GM21381 (cell line): ENCODE results near the gene MAP4K2.

ENCODE experiments used
- ATAC-seq: cut with Tn5 transposase; IDR thresholded peaks from one replicate; pipeline ENCODE4 v1.9.1; 2021; ENCODE audit warnings: mild to moderate bottlenecking, moderate library complexity; ENCODE audit not compliant: unreplicated experiment

MAP4K2 gene

DNA sequence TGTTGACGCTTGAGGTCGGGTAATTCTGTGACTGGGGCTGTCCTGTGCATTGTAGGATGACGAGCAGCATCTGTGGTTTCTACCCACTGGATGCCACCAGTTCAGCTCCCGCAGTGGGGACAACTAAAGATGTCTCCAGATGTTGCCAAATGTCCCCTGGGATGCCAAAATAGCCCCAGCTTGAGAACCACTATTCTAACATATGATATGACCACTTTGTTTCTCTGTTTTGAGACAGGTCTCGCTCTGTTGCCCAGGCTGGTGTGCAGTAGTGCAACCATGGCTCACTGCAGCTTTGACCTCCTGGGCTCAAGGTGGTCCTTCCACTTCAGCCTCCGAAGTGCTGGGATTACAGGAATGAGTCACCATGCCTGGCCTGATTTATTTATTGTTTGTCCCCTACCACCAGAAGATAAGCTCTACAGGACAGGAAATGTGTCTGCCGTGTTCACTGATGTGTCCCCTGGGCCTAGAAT is 11.7 kb upstream of the MAP4K2 start:
- peak; percentile 44 for ATAC-seq

- ATAC-seq, result no peak
Observed at GRCh38 chr11:64813826-64814225, 10.8 kb upstream of the MAP4K2 start.

DNA sequence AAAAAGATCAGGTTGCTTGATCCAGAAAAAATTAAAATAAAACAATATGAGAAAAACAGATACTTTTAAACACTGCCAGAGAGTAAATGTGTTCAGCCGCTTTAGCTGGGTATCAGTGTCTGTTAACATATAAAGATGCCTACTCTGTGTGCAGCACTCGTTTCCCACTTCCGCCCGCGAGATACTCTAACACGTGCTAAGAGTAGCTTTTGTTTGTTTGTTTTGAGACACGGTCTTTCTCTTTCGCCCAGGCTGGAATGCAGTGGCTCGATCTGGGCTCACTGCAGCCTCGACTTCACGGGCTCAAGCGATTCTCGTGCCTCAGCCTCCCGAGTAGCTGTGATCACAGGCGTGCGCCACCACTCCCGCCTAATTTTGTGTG is 7.9 kb upstream of the MAP4K2 start:
- ATAC-seq, result no peak

- ATAC-seq, result peak; percentile 75
Observed at GRCh38 chr11:64810271-64810890, 7.4 kb upstream of the MAP4K2 start, which contains the start of gene MEN1. Gene MEN1, minus strand, starts transcription at chr11:64810551. Its CDS starts 442 bp downstream, at chr11:64810109.

DNA sequence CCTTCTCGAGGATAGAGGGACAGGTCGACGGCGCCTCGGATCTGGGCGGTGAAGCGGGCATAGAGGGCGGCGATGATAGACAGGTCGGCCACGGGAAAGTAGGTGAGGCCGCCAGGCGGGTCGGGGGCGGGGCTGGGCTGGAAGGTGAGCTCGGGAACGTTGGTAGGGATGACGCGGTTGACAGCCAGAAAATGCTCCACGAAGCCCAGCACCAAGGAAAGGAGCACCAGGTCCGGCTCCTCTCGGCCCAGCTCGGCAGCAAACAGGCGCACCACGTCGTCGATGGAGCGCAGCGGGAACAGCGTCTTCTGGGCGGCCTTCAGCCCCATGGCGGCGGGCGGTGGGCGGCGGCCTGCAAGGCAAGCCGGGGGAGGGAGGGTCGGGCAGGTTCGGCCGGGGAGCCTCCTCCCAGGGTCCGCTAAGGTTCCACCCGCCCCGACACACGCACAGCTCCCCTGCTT is 6.8 kb upstream of the MAP4K2 start:
- ATAC-seq, result no peak

- ATAC-seq, result no peak
Observed at GRCh38 chr11:64805481-64805880, 2.5 kb upstream of the MAP4K2 start.

GRCh38 chr11:64804346-64805210 is 1.6 kb upstream of the MAP4K2 start:
- no peak for ATAC-seq

GRCh38 chr11:64803846-64804345 is 882 bp upstream of the MAP4K2 start:
- ATAC-seq, result no peak

GRCh38 chr11:64802370-64803157 is 450 bp downstream of the MAP4K2 start:
- peak; percentile 31 for ATAC-seq

- ATAC-seq, result no peak
Observed at GRCh38 chr11:64801561-64802369, 1.2 kb downstream of the MAP4K2 start.

DNA sequence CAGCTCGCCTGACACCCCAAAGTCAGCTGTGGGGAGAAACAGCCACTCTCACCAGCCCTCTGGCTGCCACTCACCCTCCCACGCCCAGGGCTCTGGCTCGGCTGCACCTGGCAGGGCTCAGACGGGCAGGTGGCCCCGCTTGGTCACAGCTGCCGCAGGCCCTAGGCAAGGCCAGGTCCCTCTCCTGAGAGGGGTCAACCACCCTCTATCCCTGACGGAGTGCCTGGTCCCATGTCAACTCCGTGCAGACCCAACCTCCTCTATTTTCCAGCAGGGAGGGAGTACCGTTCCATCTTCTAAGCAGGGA is 1.9 kb downstream of the MAP4K2 start:
- no peak for ATAC-seq

DNA sequence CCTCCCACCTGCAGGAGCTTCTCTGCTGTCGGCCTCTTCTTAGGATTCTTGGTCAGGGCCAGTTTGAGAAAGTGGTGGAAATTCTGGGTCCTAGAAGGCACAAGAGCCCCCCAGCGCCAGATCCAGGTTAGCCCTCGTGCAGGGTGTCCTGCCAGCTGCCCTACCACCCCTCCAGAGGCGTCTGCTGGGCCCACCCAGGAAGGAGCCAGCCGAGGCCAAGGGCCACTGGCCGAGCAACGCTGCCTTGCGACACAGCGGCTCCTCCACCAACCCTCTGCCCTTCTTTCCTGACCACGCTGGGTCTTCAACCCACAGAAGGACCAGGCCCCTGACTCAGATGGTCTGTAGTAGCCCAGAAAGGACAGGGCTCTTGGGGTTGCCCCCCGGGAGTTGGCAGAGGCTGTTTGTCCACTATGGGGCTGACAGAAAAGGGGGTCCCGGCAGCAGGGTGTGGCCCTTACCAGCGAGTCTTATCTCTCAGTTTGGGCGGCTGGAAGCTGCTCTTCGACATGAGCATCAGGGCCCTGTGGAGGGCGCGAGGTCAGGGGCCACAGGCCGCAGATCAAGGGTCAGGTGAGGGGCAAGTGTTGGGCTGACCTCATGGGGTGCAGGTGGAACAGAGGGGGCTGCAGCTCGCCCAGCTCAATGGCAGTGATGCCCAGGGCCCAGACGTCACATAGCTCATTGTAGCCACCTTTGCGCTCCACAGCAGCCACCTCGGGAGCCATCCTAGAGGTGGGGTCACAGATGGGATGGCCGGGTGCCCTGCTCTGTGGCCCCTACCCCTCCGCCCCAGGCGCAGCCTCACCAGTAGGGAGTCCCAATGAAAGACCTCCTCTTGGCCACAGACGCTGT is 2.5 kb downstream of the MAP4K2 start:
- no peak for ATAC-seq

- no peak for ATAC-seq
Observed at GRCh38 chr11:64799623-64800302, 3.3 kb downstream of the MAP4K2 start.

- no peak for ATAC-seq
Observed at GRCh38 chr11:64799256-64799622, 3.8 kb downstream of the MAP4K2 start.

GRCh38 chr11:64796757-64797541 is 6.1 kb downstream of the MAP4K2 start:
- ATAC-seq, result no peak

- no peak for ATAC-seq
Observed at GRCh38 chr11:64796047-64796756, 6.8 kb downstream of the MAP4K2 start.

DNA sequence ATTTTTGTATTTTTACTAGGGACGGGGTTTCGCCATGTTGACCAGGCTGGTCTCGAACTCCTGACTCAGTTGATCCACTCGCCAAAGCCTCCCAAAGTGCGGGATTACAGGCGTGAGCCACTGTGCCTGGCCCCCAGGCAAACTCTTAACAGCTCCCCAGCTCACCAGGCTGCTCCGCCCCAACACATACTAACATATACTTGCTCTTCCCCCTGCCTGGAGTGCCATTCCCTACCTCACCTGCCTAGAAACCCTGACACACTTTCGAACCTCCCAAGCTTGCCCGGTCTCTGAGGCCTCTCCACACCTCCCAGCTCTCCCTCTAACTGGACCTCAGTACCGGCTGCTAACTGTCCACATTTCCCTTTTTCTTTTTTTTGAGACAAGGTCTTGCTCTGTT is 8.5 kb downstream of the MAP4K2 start:
- no peak for ATAC-seq
